Left ventricle myocardium superior (tissue), 1 donor: ENCODE data around the gene EEF2K. TPM values are rescaled to one million over a fixed set of nuclear protein-coding genes. Genes with fewer than 3 reads are reported as not detected.
A peak's percentile ranks its signal among the peaks of the same experiment; 100 is the strongest.
"Not testable (repeated sequence)": the region's sequence is repeated elsewhere in the genome, so short reads cannot be mapped to it uniquely, and the experiment has no call there.

Experiments
- ATAC-seq: fragments of 200-7000 bp; cut with Tn5 transposase; one replicate; pipeline ENCODE4 v1.9.1; 2020; ENCODE audit warnings: mild to moderate bottlenecking, moderate library complexity
- DNase-seq: peaks from one replicate; pipeline ENCODE4 v3.0.0-alpha.2; 2020
- intact Hi-C: fragments of 100-400 bp; cut with micrococcal nuclease; formaldehyde crosslinking; loops from one replicate; pipeline ENCODE4 v1.11.0; 2022
- total RNA-seq: library from RNA; stranded (reverse); fragmentation: NEBNext Ultra II Directional; extraction: Animal tissue kit (Norgen Biotek cat#: 25700); gene quantifications from one replicate; pipeline ENCODE4 v1.2.1, GENCODE V29; 2021
- donor health status: DM: no; HTN: yes; CAD: no; lungs with severe emphysema.

EEF2K gene
- total RNA-seq, 1 donor from 2014 or later = 29.9 TPM

DNA sequence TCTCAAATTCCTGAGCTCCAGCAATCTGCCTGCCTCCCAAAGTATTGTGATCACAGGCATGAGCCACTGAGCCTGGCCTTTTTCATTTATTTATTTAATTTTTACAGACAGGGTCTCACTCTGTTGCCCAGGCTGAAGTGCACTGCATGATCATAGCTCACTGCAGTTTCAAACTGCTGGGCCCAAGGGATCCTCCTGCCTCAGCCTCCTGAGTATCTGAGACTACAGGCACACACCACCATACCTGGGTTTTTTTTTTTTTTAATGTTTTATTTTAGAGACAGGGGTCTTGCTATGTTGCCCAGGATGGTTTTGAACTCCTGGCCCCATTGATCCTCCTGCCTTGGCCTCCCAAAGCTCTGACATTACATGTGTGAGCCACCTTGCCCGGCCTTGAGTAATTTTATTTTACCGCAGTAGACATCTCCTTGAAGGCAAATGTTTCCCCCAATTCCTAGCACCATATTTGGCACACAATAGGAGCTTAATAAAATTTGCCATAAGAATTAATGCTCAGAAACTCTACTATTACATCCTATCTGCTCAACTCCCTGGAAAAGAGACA, 1.9 kb upstream of the EEF2K start:
- intact Hi-C loops = no loop called here
- ATAC-seq = no peak
- no peak for DNase-seq

DNA sequence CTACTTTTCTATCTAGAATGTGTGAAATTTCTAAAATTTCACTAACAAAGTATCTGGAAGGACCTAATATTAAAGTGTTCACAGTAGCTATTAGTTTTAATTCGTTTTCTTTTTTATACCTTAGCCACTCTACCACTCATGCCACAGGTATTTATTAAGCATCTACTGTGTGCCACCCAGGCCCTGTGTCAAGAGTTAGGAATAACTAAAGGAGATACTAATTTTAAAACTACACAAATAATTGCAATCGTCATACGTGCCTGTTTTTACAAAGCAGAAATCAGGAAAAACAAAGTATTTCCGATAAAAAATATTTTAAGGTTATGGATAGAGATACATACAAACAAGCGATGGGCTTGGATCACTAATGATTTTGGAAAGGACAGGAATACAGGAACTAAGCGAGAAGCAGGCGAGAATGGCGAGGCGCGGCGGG, 483 bp upstream of the EEF2K start:
- no peak for ATAC-seq

DNA sequence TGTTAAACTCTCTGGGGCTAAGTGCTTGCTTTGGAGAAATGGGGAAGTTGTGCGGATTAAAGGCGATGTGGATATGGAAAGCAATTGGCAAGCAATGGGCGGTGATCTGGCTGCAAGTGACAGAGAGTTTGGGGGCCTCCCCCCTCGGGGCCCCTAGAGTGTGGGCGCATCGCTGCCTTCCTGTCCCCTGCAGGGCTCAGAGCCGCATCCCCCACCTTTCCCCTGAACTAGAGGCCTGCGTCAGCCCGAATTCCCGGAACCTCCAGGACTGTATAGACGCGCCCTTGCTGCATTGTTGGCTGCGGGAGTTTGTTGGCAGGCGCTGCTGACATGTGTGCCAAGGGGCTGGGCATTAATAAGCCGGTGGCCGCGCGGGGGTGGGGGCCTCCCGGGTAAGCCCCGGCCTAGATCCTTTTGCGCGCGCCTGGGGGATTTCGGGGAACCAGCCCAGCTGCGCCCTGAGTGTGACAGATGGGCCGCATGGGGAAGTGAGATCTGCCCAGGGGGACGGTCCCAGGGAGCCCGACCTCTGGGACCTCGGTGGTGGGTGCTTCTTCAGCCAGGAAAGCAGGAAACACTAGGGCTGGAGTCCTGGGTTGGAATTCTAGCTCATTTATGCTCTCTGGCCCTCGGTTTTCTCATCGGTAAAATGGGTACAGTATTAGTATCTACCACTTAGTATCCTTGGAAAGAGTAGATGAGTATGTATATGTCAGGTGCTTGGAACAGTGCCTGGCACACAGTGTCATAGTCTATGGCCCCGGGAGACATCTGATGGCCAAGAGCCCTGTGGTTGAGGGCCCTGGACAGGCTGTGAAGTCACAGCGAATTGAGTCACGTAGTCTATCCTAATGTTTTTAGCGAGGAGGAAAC, 1.0 kb downstream of the EEF2K start:
- DNase-seq = peak; percentile 93
- intact Hi-C loops = no loop called here
- ATAC-seq = peak; percentile 76

More for the DNA sequence above, 483 bp upstream of the EEF2K start:
- intact Hi-C loops = no loop called here
- DNase-seq = no peak

DNA sequence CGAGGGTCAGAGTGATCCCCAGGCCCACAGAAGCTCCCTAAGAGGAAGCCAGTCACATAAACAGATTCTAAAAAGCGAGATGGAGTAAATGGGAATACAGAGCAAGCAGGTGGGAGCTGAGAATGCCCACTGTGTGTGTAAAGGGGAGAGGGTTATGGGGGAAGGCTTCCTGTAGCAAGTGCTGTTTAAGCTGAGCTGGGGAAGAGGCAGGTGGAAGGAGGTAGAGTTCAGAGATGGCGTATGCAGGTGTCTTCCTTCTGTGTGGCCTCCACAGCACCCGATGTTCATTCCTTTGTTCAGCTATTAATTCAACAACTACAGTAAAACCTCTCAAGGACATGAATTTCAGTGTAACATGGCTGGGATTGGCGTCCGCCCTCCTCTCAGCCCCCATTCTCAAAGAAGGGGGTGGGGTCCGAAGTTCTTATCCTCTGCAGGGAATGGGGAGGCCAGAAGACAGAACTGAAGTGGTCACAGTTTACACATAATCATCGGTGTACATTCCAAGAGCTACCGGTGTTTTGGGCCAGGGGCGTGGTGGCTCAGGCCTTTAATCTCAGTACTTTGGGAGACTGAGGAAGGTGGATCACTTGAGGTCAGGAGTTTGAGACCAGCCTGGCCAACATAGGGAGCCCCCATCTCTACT, 1.8 kb downstream of the EEF2K start:
- intact Hi-C loops = no loop called here
- DNase-seq = no peak
- no peak for ATAC-seq

DNA sequence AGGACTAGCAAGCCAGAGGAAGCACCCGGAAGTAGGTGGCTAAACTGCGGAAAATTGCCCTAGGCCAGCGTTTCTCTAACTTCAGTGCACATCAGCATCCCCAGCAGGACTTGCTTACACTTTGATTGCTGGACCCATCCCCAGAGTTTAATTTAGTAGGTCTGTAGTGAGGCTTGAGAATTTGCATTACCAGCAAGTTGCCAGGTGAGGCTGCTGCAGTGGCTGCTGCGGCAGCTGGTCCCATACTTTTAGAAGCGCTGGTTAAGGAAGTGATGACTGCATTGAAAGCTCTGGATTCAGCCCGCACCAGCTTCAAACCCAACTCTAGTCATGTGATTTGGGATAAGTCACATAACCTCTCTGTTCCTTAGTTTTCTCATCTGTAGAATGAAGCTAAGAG, 4.2 kb downstream of the EEF2K start:
- DNase-seq (no peak), ATAC-seq (no peak)
- intact Hi-C loops = no loop called here

DNA sequence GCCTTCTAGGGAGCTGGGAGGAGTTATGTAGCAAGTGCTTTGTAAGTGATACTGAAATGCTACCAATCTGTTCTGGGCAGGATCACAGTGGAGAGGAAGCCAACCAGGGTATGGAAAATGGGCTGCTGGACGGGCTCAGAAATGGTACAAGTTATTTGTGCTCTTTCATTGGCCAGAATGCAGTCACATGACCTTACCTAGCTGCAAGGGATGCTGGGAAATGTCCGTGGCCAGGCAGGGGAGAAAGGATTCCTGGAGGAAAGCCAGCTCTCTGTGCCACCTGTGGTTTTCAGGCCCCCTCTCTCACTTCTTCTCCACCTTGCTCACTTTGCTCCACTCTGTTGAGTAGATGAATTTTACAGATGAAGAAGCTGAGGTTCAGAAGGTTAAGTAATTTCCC, 4.8 kb downstream of the EEF2K start:
- ATAC-seq = no peak
- intact Hi-C loops = no loop called here

DNA sequence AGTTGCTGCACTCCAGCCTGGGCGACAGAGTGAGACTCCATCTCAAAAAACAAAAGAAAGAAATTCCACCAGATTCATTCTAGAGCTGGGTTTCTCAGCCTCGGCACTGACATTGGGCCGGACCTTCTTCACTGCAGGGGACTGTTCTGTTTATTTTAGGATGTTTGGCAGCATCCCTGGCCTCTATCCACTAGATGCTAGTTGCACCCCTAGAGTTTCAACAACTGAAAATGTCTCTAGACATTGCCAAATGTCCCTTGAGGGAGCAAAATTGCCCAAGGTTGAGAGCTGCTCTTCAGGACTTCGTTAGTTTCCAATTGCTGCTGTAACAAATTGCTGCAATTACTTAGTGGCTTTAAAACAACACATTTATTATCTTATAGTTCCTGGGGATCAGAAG, 7.2 kb downstream of the EEF2K start:
- DNase-seq (no peak), ATAC-seq (no peak)
- intact Hi-C loops = no loop called here

More for the DNA sequence above, 4.8 kb downstream of the EEF2K start:
- no peak for DNase-seq

DNA sequence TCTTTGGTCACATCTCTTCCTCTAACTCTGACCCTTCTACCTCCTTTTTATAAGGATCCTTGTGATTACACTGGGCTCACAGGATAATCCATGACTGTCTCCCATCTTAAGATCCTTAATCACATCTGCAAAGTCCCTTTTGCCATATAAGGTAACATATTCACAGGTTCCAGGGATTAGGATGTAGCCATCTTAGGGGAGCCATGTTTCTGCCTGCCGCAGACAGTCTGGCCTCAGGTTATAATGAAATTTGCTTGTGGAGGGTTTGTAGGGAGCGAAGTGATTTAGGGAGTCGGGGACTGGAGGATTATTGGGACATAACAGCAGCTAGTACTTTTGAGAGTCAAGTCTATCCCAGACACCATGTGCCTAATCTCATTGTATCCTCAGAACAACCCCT, 7.7 kb downstream of the EEF2K start:
- no peak for ATAC-seq
- DNase-seq = no peak
- intact Hi-C loops = no loop called here

DNA sequence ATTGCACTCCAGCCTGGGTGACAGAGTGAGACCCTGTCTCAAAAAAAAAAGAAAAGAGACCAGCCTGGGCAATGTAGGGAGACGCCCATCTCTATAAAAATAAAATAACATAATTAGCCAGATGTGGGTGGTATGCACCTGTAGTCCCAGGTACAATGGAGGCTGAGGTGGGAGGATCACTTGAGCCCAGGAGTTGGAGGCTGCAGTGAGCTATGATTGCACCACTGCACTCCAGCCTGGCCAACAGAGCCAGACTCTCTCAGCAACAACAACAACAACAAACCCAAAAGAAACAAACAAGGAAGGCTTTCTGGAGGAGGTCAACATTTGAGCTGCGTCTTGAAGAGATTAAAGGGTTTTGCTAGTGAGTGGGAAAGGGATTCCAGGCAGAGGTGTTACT, 8.3 kb downstream of the EEF2K start:
- intact Hi-C loops = no loop called here
- ATAC-seq = no peak
- DNase-seq = no peak

DNA sequence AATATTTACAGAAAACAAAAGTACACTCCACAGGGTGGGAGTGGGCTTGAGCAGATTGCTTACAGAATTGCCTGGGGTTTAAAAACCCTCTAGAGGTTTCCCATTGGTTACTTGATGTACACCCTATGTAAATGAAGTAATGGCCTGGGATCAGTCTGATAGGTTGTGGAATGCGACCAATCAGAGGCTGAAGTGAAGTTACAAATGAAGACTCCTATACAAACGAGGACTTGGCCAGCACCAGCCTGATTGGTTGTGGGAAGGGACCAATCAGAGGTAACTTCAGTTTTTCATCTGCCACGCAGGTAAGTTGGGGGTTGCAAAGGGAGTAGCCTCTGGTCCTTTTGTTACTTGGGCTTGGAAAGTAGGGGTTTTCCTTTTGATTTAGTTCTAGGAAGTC, 8.8 kb downstream of the EEF2K start:
- ATAC-seq (no peak), DNase-seq (no peak)
- intact Hi-C loops = no loop called here

DNA sequence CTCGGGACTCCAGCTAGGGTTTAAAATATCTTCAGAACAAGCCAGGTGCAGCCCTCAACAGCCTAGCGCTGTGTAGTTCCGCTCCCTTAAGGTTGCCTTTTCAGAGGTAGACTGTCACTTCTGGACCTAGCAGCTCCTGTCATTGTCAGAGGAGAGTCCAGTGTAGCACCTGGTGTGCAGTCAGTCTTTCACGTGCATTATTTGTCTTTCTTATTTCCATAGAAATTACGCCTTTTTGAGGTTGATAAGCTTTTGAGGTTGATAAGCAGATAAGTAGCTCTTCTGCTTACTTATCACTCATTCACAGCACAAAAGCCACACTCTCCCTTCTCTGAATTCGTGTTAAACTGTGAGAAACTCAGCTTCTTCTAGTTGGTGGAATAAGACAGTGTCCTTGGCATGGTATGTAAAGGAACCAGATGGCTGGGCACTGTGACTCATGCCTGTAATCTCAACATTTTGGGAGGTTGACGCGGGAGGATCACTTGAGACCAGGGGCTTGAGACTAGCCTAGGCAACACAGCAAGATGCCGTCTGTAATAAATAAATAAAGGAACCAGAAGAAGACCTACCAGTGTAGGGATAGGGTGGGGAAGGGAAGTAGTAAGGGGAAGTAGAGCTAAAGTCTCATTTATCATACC, 10.2 kb downstream of the EEF2K start:
- no peak for DNase-seq
- ATAC-seq = no peak
- intact Hi-C loops = no loop called here

DNA sequence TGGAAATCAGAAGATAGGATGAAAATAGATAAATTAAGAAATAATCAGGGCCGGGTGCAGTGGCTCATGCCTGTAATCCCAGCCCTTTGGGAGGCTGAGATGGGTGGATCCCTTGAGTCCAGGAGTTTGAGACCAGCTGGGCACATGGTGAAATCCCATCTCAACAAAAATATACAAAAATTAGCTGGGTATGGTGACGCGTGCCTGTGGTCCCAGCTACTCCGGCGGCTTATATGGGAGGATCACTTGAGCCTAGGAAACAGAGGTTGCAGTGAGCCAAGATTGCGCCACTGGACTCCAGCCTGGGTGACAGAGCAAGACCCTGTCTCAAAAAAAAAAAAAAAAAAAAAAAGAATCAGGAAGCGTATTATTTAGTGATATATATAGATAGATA, 10.8 kb downstream of the EEF2K start:
- intact Hi-C loops, DNase-seq, ATAC-seq: not testable (repeated sequence)

DNA sequence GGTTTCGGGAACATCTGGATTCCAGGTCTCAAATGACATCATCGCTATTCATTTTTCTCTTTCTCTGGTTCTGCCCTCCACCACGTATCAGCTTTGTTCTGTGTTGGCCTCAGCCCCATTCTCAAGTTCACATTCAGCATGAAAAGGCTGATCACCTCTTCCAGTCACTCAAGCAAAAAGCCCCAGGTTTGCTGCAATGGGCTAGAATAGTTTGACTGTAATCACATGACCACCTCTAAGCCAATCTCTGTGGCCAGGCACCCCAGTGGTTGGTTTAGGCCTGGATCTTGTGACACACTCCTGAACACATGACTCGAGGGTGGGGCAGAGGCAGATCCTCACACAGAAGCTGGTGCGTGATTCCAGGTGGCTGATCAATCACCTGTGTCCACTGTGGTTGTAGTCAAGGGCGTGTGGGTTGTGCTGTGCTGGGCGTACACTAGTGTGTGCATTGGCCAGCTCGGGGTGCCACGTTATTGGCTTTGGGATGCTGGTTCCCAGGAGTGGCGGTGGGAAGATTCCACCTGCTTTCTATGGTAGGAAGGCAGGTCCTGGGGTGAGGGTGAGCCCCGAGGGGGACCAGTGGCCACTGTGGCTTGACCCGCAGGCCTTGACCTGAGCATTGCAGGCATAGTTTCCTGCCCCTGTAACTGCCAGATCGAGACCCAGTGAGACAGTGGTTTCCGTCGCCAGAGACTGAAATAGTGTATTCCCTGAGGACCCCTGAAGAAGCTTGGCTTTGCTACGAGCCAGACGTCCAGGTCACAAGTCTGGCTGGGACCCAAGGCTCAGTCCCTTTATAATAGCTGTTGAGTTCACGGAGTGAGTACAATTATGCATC, 12.0 kb downstream of the EEF2K start:
- peak; percentile 45 for DNase-seq
- ATAC-seq = peak; percentile 14
- intact Hi-C loops = no loop called here

DNA sequence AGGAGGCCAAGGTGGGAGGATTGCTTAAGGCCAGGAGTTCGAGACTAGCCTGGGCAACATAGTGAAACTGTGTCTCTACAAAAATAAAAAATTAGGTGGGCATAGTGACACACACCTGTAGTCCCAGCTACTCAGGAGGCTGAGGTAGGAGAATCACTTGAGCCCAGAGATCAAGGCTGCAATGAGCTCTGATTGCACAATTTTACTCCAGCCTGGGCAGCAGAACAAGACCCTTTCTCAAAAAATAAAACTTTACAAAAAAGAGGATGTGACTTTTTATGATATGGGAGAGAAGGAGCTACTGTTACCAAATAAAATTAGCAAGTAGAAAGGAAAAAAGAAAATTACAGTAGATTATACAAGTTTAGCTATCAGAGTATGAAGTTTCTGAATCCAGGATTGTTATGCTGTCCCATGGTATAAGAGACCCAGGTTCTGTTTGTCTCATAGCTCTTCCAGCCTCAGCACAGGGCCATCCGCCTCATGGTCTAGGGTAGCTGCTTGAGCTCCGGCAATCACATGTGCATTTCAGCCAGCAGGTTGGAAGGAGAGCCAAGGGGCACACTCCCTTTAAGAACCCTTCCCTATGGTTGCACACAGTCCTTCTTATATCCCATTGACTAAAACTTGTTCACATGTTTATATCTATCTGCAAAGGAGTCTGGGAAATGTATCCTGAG, 13.5 kb downstream of the EEF2K start:
- intact Hi-C loops = no loop called here
- ATAC-seq = no peak
- DNase-seq = no peak

DNA sequence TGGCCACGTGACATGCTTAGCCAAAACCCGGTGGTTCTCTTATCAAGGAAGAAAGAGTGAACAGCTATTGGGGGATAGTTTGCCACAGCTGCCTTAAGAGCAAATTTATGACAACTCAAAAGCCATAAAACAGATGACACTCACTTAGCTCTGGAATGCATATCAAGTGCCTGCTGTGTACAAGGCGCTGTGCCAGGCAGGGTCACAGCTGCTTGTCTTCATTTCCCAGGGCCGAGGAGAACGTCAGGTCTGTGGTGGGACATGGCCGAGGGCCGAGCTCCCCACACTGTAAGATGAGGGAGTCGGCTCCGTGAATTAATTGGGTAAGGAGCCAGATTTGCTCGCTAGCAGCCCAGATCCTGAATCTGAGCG, 14.0 kb downstream of the EEF2K start:
- DNase-seq = peak; percentile 88
- intact Hi-C loops = no loop called here
- peak; percentile 88 for ATAC-seq

DNA sequence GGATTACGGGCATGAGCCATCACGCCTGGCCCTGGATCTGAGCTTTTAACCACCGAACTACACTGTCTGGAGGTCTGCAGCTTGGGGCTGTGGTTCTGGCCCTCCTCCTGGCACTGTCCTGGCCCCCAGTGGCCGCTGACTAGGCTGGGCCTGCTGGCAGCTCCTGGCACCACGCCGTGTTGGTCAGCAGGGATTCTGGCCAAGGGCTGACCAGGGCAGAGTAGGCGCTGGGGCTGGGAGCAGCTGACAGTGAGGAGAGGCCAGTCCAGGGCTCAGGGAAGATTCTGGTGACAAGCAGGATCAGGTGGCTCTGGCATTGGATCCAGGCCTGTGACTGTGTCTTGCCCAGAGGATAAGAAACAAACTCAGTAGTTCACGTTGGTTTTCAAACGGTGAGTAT, 14.6 kb downstream of the EEF2K start:
- intact Hi-C loops = no loop called here

DNA sequence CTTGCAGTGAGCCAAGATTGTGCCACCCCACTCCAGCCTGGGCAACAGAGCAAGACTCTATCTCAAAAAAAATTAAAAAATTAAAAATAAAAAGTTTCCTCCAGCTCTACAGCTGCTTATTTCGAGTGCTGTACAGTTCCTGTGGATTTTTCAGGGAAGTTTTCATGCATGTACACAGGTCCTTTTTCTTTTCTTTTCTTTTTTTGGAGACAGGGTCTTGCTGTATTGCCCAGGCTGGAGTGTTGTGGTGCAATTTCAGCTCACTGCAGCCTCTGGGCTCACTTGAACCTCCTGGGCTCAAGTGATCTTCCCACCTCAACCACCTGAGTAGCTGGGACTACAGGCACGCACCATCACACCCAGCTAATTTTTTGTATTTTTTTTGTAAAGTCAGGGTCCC, 15.9 kb downstream of the EEF2K start:
- ATAC-seq = no peak

More for the DNA sequence above, 14.6 kb downstream of the EEF2K start:
- DNase-seq (peak; percentile 63), ATAC-seq (peak; percentile 74)

DNA sequence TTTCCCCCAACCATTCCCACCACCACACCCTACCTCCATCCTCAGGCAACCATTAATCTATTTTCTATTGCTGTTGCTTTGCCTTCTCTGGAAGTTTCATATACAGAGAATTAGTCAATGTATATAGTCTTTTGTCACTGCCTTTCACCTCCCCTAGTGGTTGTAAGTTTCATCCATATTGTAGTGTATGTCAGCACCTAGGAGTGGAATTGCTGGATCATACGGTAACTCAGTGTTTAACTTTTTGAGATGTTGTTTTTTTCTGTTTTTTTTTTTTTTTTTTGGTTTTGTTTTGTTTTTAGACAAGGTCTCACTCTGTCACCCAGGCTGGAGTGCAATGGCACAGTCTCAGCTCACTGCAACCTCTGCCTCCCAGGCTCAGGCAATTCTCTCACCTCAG, 16.9 kb downstream of the EEF2K start:
- intact Hi-C loops = no loop called here
- DNase-seq (no peak), ATAC-seq (no peak)

More for the DNA sequence above, 15.9 kb downstream of the EEF2K start:
- no peak for DNase-seq
- intact Hi-C loops = no loop called here

DNA sequence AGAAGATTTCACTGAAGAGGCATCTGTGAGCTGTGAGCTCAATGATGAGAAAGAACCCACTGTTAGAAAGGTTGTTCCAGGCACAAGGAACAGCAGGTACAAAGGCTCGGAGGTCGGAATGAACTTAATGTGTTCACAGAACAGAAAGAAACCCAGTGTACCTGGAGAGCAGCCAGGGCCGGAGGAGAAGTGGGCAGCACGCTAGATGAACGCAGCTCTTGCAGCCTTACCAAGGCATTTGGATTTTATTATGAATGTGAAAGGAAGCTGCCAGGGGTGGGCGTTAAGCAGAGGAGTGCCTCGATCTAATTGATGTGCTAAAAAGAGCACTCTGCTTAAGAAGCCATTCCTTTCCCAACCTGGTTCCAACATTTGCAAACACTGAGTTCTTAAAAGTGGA, 19.0 kb downstream of the EEF2K start:
- ATAC-seq (no peak), DNase-seq (peak; percentile 42)
- intact Hi-C loops = no loop called here
